K562 (cell line): ENCODE measurements around the gene ERBB3.

Experiments used
- CTCF ChIP-seq, 3 experiments: IDR thresholded peaks in 2 of 3; conservative IDR thresholded peaks in 1 of 3; 2 replicates each; pipeline ENCODE4 v1.5.1; 2011 to 2012; ENCODE audit warnings: low read length in 3 of 3, mild to moderate bottlenecking in 3 of 3, control low read depth in 2 of 3, improper control_type of control experiment in 1 of 3, inconsistent platforms in 1 of 3, low read depth in 1 of 3, mixed read lengths in 1 of 3, moderate library complexity in 1 of 3; ENCODE audit not compliant: insufficient read depth in 2 of 3
- FOXM1 ChIP-seq, 2 experiments: fragments of 450-650 bp in 1 of 2; sonication (generic) in 1 of 2; formaldehyde crosslinking in 1 of 2; IDR thresholded peaks; 2 replicates each; pipeline versions ENCODE4 v1.6.1 to v1.9.0; 2017 to 2022; ENCODE audit warnings: low read depth in 2 of 2, mild to moderate bottlenecking in 2 of 2, missing genetic modification reagents in 1 of 2, moderate library complexity in 1 of 2
- GABPA ChIP-seq: fragments of 200-800 bp; sonication (Bioruptor generic); conservative IDR thresholded peaks from 2 replicates; pipeline ENCODE4 v1.6.1; 2016; ENCODE audit warnings: low read depth, missing genetic modification characterization, missing compliant biosample characterization
- NCOA4 ChIP-seq: fragments of 450-650 bp; IDR thresholded peaks from 2 replicates; pipeline ENCODE4 v1.6.1; 2018; ENCODE audit warnings: mild to moderate bottlenecking; ENCODE audit not compliant: partially characterized antibody
- NONO ChIP-seq, 2 experiments: fragments of 200-400 bp in 1 of 2; fragments of 450-650 bp in 1 of 2; formaldehyde crosslinking in 1 of 2; IDR thresholded peaks; 2 replicates each; pipeline ENCODE4 v1.6.1; 2017; ENCODE audit warnings: low read depth in 2 of 2, mild to moderate bottlenecking in 2 of 2, moderate library complexity in 2 of 2, low read length in 1 of 2
- RNF2 ChIP-seq: sonication (generic); IDR thresholded peaks from 2 replicates; pipeline ENCODE4 v1.6.1; 2016
- U2AF1 ChIP-seq: fragments of 200-400 bp; formaldehyde crosslinking; optimal IDR thresholded peaks from 2 replicates; pipeline ENCODE3; 2017; ENCODE audit warnings: mild to moderate bottlenecking, low read depth, low read length, moderate library complexity
- ZNF589 ChIP-seq: fragments of 200-800 bp; sonication (Bioruptor generic); IDR thresholded peaks from 2 replicates; pipeline ENCODE4 v1.6.1; 2016; ENCODE audit warnings: low read depth, missing genetic modification characterization, missing compliant biosample characterization
- ZNF707 ChIP-seq: fragments of 250-450 bp; sonication (Bioruptor Pico); conservative IDR thresholded peaks from 2 replicates; pipeline ENCODE4 v1.8.0; 2022; ENCODE audit warnings: inconsistent platforms, mild to moderate bottlenecking, moderate library complexity
- TF ChIP-seq, protein P1 (sequence below), 2 experiments: fragments of 200-800 bp in 1 of 2; sonication (Bioruptor generic) in 1 of 2; sonication (generic) in 1 of 2; formaldehyde crosslinking in 1 of 2; IDR thresholded peaks in 1 of 2; conservative IDR thresholded peaks in 1 of 2; 2 replicates each; pipeline versions ENCODE4 v1.5.0 to v1.6.1; 2016 to 2020; ENCODE audit warnings: missing compliant biosample characterization in 1 of 2, missing genetic modification characterization in 1 of 2, missing genetic modification reagents in 1 of 2
- TF ChIP-seq, protein P2 (sequence below): fragments of 250-450 bp; sonication (Bioruptor Pico); IDR thresholded peaks from 2 replicates; pipeline ENCODE4 v1.5.0; 2021; ENCODE audit warnings: mild to moderate bottlenecking, moderate library complexity

- TF ChIP-seq U2AF1 (no peak), ZNF589 (no peak), GABPA (tag) (peak; percentile 99), ZNF707 (CRISPR knock-in tag) (no peak; the same call in 1 of the 2 replicates), CTCF (IDR thresholded peaks at IDR 0.05 in 2 of 3, conservative IDR thresholded peaks at IDR 0.05 in 1 of 3; ENCODE audit: insufficient read depth in 2 of 3, low read depth in 1 of 3, low read length in 3 of 3) (peak; percentile 70 to 79 (median 71)), NONO (IDR thresholded peaks at IDR 0.05; ENCODE audit: low read depth in 2 of 2, low read length in 1 of 2) (peak; percentile 48 to 53; a peak in 1 of 4 replicates), FOXM1 (IDR thresholded peaks at IDR 0.05; ENCODE audit: low read depth) (0 out of 2 replicates have a peak, but pooled peaks have one; percentile 17), FOXM1 (CRISPR knock-in tag; IDR thresholded peaks at IDR 0.05; ENCODE audit: low read depth) (peak; percentile 73; the same call in 1 of the 2 replicates), RNF2 (peak; percentile 72), NCOA4 (no peak)
- TF ChIP-seq, protein P1, sequence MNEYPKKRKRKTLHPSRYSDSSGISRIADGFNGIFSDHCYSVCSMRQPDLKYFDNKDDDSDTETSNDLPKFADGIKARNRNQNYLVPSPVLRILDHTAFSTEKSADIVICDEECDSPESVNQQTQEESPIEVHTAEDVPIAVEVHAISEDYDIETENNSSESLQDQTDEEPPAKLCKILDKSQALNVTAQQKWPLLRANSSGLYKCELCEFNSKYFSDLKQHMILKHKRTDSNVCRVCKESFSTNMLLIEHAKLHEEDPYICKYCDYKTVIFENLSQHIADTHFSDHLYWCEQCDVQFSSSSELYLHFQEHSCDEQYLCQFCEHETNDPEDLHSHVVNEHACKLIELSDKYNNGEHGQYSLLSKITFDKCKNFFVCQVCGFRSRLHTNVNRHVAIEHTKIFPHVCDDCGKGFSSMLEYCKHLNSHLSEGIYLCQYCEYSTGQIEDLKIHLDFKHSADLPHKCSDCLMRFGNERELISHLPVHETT (CRISPR knock-in tag; conservative IDR thresholded peaks at IDR 0.05 in 1 of 2, IDR thresholded peaks at IDR 0.05 in 1 of 2), result peak in 1 of 2 experiments; percentile 98; a peak in 2 of 4 replicates
- TF ChIP-seq, protein P2, sequence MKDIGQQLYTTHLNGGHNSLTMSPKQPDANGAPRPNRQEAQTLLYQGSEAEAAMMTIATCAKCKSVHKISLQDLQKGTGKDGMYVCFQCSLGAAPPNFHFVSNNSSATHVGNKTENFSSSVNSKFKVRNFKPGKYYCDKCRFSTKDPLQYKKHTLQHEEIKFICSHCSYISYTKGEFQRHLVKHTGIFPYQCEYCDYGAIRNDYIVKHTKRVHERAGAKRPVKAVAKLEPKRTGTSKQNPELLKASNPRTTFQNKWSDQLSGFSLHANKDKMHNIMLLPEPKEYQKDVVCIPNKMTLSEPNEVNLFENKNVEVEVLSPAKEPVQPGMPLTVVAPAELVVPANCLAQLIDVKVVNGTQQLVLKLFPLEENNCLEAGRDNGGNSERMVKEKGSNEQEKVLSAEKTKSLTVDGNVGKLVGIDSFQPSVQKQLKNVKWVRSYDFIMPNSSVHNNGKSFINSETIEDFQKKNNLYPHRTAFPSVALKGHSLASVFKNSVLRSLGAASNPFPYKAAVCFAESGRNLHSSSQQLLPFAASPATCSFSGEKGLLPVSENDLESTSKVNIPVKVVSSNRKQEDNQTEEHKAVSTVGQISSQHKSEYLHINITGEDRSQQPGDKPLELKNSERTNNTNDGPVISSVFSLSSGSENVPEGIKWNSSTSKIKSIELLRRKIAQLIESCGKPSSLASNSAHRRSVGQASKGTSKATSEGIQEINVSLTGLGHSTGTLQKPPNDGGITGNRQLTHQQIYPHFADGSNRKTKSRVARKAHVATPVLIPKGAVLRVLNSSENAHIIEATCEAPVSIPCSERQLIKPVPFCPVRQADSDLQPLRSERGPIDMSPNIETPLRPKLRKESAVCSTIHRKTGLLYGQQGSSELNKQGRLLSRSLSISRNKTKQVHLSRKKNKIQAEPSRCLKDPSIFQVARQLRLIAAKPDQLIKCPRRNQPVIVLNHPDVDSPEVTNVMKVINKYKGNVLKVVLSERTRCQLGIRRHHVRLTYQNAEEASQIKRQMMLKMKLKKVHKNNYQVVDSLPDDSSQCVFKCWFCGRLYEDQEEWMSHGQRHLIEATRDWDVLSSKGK (CRISPR knock-in tag), result no peak
These were observed 38.1 kb downstream of the ERBB3 start, which contains the start of gene ZC3H10 for GRCh38 chr12:56117778-56118687.
